ENCODE measurements around the gene CEP97. TPM values are rescaled to one million over a fixed set of nuclear protein-coding genes. Genes with fewer than 3 reads are reported as not detected.
"Not testable (repeated sequence)": the region's sequence is repeated elsewhere in the genome, so short reads cannot be mapped to it uniquely, and the experiment has no call there.

CEP97 gene, protein sequence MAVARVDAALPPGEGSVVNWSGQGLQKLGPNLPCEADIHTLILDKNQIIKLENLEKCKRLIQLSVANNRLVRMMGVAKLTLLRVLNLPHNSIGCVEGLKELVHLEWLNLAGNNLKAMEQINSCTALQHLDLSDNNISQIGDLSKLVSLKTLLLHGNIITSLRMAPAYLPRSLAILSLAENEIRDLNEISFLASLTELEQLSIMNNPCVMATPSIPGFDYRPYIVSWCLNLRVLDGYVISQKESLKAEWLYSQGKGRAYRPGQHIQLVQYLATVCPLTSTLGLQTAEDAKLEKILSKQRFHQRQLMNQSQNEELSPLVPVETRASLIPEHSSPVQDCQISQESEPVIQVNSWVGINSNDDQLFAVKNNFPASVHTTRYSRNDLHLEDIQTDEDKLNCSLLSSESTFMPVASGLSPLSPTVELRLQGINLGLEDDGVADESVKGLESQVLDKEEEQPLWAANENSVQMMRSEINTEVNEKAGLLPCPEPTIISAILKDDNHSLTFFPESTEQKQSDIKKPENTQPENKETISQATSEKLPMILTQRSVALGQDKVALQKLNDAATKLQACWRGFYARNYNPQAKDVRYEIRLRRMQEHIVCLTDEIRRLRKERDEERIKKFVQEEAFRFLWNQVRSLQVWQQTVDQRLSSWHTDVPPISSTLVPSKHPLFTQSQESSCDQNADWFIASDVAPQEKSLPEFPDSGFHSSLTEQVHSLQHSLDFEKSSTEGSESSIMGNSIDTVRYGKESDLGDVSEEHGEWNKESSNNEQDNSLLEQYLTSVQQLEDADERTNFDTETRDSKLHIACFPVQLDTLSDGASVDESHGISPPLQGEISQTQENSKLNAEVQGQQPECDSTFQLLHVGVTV
- 34.9 TPM for total RNA-seq

DNA sequence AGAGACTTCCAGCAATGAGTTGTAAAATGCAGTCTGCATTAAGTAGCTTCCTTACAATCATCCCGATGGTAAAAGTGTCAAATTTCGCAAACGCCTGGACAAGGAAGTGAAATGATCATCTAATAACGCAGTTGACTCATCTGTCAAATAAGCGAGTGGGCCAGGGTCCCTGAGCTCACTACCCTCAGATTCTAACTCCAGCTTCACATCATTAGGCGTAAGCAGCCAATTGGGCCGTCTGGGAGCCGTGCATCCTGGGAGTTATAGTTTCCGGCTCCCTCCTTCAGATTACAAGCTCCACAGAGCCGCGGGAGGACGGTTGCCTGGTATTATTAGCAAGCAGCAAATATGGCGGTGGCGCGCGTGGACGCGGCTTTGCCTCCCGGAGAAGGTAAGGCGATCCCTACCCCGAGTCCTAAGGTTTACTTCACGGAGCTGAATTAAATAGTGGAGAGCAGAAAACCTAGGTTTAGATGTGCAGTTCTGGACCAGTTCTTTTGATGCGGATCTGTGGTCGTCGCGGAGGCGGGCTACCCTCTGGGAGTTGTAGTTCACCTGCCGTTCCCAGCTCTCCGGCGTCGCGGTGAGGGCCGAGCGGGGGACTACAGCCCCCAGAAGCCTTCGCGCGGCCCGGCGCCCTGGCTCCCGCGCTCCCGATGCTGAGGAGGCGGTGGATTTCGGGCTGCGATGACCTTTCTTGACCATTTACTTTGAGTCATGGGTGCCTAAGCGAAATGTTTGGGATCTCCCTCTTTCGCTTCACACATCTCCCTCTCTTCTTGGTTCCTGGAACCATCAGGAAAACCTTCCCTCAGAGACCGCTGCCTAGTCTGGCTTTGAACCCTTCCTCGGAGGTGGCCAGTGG is at the start of gene CEP97:
CEP97 (plus strand) TSS at position 286 of the 865 bp plus-strand sequence; CDS start at position 349, 63 bp downstream.
- DNase-seq, result peak; percentile 97

DNA sequence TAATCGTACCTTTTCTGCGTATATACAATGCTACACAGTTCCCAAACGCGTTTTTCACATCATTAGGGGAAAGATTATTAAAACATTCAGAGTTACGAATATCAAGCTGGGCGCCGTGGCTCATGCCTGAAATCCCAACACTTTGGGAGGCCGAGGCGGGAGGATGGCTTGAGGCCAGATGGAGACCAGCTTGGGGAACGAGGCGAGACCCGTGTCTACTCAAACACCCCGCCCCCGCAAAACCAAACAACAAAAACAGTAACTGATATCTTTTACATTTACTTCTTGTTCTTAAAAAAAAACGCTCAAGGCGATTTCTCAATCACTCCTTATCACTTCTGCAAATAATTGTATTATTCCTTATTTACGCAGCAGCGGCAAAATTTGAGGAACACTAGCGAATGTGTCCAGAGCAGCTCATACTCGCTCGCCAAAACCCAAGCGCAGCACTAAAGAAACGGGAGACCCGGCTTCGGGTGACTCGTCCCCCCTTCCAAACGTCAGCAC is 48.7 kb upstream of the CEP97 start:
- DNase-seq, result no peak

GRCh38 chr3:101676216-101676764 is 48.1 kb upstream of the CEP97 start:
- peak; percentile 98 for DNase-seq

- DNase-seq, result peak; percentile 100
Observed at GRCh38 chr3:101676765-101677435, 47.5 kb upstream of the CEP97 start, which contains the start of gene ZBTB11. ZBTB11 (minus strand) TSS chr3:101677132; CDS start chr3:101676914, 218 bp downstream.

GRCh38 chr3:101677436-101678286 is 46.8 kb upstream of the CEP97 start:
- DNase-seq, result no peak

DNA sequence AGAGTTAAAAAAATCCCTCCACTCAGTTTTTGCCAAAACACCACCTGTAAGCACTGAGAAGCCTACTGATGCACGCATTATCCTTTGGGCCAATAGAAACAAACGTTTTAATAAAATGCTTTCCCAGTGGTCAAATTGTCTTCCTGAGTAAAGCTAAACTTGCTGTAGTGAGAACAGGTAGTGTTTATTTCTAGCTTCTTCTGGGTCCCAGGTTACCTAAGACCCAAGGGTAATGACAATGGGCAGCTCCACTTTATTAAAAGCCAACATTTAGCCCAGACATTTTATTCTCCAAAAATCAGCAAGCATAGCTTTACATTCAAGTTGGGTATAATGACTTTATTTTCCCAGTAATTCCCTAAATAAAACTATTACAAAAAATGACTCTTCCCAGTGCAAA is 45.6 kb upstream of the CEP97 start:
- DNase-seq, result not testable (repeated sequence)

DNA sequence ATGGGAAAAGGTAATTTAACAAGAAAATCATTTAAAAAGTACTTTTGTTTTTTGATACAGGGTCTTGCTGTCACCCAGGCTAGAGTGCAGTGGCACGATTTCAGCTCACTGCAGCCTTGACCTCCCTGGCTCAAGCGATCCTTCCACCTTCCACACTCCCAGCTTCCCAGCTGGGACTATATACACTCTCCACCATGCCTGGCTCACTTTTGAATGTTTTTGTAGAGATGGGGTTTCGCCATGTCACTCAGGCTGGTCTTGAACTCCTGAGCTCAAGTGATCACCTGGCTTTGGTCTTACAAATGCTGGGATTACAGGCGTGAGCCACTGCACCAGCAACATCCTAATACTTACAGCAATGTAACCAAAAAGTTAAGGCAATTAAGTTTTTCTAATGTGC is 43.9 kb upstream of the CEP97 start:
- DNase-seq, result no peak

DNA sequence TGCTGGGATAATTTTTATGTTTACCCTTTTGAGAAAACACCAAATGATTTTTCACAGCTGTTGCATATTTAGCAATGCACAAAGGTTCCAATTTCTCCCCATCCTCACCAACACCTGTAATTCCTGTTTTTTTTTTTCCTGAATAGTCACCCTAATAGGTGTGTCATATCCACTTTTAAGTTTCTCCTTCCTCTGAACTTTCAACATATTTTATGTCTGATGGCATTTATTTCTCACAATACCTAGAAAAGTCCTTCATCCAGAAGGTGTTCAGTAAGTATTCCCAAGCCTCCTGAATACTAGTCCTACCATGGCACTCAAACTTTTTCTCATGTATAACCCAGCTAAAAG is 39.4 kb upstream of the CEP97 start:
- no peak for DNase-seq

GRCh38 chr3:101685870-101686307 is 38.5 kb upstream of the CEP97 start:
- no peak for DNase-seq

DNA sequence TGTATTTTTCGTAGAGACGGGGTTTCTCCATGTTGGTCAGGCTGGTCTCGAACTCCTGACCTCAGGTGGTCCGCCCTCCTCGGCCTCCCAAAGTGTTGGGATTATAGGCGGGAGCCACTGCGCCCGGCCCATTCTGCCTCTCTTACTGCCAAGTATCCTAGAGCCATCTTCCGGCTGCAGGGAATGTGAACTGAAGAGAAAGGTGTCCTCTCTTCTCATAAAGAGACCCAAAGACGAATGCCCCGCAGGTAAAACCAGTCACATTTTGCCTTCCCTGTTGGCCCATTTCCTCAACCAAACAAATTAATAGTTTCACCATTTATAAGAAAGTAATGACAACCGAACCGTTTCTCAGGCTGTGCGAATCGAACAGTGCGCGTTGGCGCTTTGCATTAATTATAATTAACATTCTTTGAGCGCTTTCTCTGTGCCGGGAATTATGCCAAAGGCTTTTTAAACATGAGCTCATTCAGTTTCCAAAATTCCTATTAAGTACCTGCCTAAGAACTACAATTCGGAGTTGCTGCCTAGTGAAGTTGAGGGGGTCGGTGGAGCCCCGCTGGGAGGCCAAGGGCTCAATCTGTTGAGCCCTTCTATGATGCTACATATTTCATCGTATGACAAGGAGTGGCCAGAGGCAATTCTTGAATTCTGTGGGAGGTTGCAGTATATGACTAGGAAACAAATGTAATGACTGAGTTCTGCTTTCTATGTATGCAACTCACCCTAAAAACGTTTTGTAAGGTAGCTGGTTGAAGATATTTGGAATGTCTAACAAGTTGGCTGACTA is 37.1 kb upstream of the CEP97 start:
- DNase-seq, result peak; percentile 33

DNA sequence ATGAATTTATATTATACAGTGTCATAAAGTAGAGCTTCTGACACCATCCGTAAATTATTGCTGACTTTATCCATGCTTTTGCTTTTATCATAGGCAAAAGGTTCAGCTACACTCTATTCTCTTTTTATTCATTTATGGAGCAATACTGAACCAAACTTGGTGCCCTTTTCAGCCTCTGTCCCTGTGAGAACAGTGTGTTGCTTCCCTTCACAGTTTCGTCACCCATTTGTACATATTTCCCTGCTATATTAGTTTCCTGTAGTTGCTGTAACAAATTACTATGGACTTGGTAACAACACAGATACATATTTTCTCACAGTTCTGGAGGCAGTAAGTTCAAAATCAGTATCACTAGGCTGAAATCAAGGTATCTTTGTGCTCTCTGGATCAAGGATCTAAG is 35.1 kb upstream of the CEP97 start:
- DNase-seq, result no peak

DNA sequence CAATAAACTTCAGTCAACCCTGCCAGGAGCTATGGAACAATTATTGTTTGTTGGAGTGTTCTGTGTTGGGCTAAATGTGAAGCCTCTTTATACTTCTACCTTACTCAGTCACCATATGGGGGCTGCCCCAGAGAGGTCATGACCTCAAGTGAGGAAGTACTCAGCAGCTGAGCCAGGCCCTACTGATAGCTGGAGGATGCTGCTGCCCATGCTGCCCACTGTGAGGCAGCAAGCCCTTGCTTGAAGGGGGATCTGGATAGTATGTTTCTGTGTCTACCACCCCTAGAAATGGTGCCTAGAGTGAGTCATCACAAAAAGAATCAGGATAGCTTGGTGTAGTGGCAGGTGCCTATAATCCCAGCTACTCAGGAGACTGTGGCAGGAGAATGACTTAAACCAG is 33.4 kb upstream of the CEP97 start:
- no peak for DNase-seq

GRCh38 chr3:101691685-101692671 is 32.4 kb upstream of the CEP97 start:
- not testable (repeated sequence) for DNase-seq

GRCh38 chr3:101693540-101693939 is 30.9 kb upstream of the CEP97 start:
- DNase-seq, result peak; percentile 36

DNA sequence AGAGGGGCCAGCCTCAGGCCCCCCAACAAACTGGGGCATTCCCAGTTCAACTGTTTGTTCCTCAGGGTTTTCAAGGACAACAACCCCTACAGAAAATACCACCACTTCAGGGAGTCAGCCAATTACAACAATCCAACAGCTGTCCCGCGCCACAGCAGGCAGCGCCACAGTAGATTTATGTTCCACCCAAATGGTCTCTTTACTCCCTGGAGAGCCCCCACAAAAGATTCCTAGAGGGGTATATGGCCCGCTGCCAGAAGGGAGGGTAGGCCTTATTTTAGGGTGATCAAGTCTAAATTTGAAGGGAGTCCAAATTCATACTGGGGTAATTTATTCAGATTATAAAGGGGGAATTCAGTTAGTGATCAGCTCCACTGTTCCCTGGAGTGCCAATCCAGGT is 29.6 kb upstream of the CEP97 start:
- DNase-seq, result not testable (repeated sequence)

GRCh38 chr3:101695779-101696372 is 28.5 kb upstream of the CEP97 start:
- DNase-seq, result peak; percentile 86
